ENCODE measurements around the gene DHX38.
A peak's percentile ranks its signal among the peaks of the same experiment; 100 is the strongest.
"Not testable (repeated sequence)": the region's sequence is repeated elsewhere in the genome, so short reads cannot be mapped to it uniquely, and the experiment has no call there.

DHX38 gene

GRCh38 chr16:72093448-72094265 is at the start of gene DHX38, which contains the start of gene TXNL4B:
DHX38 (plus strand) TSS chr16:72093847; CDS start chr16:72096158, 2,311 bp downstream.
TXNL4B (minus strand) TSS chr16:72093620; CDS start chr16:72090749, 2,871 bp downstream.
- DNase-seq: peak; percentile 99

GRCh38 chr16:72044296-72044695 is 49.4 kb upstream of the DHX38 start:
- DNase-seq: no peak

GRCh38 chr16:72044825-72045359 is 48.8 kb upstream of the DHX38 start:
- DNase-seq: no peak

GRCh38 chr16:72049110-72049509 is 44.5 kb upstream of the DHX38 start:
- DNase-seq: no peak

- DNase-seq: no peak
These were observed 42.7 kb upstream of the DHX38 start for GRCh38 chr16:72050769-72051464.

- DNase-seq: no peak
These were observed 41.8 kb upstream of the DHX38 start for GRCh38 chr16:72051818-72052217.

GRCh38 chr16:72054254-72054847 is 39.3 kb upstream of the DHX38 start, which contains the start of gene HP:
HP (plus strand) TSS chr16:72054505; CDS start chr16:72054653, 148 bp downstream.
- DNase-seq: not testable (repeated sequence)

- DNase-seq: no peak
These were observed 37.7 kb upstream of the DHX38 start for GRCh38 chr16:72055911-72056310.

- DNase-seq: not testable (repeated sequence)
These were observed 36.3 kb upstream of the DHX38 start for GRCh38 chr16:72057313-72057712.

GRCh38 chr16:72059060-72059459 is 34.6 kb upstream of the DHX38 start:
- DNase-seq: not testable (repeated sequence)

GRCh38 chr16:72060405-72060804 is 33.2 kb upstream of the DHX38 start:
- DNase-seq: no peak

- DNase-seq: no peak
These were observed 32.1 kb upstream of the DHX38 start for GRCh38 chr16:72061564-72061963.

- DNase-seq: no peak
These were observed 29.2 kb upstream of the DHX38 start for GRCh38 chr16:72064361-72064894.

GRCh38 chr16:72066747-72067146 is 26.9 kb upstream of the DHX38 start:
- DNase-seq: peak; percentile 58

- DNase-seq: no peak
These were observed 24.7 kb upstream of the DHX38 start for GRCh38 chr16:72068930-72069329.

GRCh38 chr16:72072514-72073342 is 20.9 kb upstream of the DHX38 start:
- DNase-seq: peak; percentile 56

- DNase-seq: peak; percentile 60
These were observed 20.0 kb upstream of the DHX38 start for GRCh38 chr16:72073560-72074230.

- not testable (repeated sequence) for DNase-seq
These were observed 18.6 kb upstream of the DHX38 start for GRCh38 chr16:72075067-72075466.

- DNase-seq: not testable (repeated sequence)
These were observed 16.5 kb upstream of the DHX38 start for GRCh38 chr16:72076991-72077706.

GRCh38 chr16:72083778-72084404 is 9.8 kb upstream of the DHX38 start:
- no peak for DNase-seq
